Measurements from ENCODE around the gene ZNF415.
"Not testable (repeated sequence)": the region's sequence is repeated elsewhere in the genome, so short reads cannot be mapped to it uniquely, and the experiment has no call there.

GRCh38 chr19:53096579-53096978 is 36.1 kb downstream of the ZNF415 start:
- TF ChIP-seq CTCF (conservative IDR thresholded peaks at IDR 0.05 in 1 of 2, IDR thresholded peaks at IDR 0.05 in 1 of 2; ENCODE audit: extremely low read depth in 1 of 2, insufficient read depth in 1 of 2, low read depth in 1 of 2, low read length in 2 of 2); EZH2 (IDR thresholded peaks at IDR 0.05; ENCODE audit: borderline replicate concordance, low read length): not testable (repeated sequence)

Data from mammary epithelial cell (primary cell).